Epithelial cell of esophagus (primary cell): Measurements from ENCODE around the gene CLDN7.

Source experiments
- DNase-seq: peaks from one replicate; pipeline ENCODE4 v3.0.0; 2010; ENCODE audit warnings: low read depth
- H3K4me3 ChIP-seq: 2 replicates; pipeline ENCODE4 v1.5.1; 2011; ENCODE audit warnings: mild to moderate bottlenecking, low read length, control low read depth
- CTCF ChIP-seq: IDR thresholded peaks from 2 replicates; pipeline ENCODE4 v1.5.1; 2011; ENCODE audit warnings: low read depth, mild to moderate bottlenecking, low read length, control low read depth, inconsistent platforms; ENCODE audit not compliant: insufficient read depth; ENCODE audit errors: missing control alignments

CLDN7 gene

DNA sequence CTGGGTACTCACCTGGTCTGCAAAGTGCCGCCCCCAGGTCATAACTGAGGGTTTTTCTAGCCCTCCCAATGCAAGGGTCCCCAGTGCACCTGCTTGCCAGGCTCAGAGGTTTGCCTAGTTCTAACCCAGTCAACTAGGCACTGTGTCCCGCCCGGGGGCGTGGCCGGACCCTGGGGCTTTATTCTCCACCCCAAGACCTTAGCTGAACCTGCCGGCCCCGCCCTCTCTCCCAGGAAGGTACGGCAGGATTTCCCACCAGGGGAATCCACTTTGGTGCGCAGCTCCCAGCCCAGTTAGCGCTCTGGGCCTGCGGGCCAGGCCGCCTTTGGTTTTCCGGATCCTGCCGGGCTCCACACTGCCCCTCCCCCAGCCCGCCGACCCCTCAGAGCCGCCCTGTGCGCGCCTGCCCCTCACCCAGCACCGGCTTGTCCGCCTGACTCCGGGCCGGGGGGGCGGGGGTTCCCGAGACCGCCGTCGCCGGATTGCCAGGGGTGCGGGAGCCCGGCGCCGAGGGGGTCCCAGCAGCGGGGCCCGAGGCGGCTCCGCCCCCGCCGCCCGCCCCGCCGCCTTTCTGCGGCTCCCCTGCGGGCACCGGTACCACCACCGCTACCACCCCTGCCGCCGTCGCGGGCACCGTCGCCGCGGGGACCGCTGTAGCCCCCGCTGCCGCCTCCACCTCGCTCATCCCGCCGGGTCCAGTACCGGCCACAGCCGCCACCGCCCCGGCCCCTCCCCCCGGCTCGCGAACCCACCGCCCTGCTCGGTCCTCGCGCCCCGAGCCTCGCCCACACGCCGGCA lies 31.7 kb upstream of the CLDN7 start:
- TF ChIP-seq CTCF = no peak
- DNase-seq = no peak
- H3K4me3 ChIP-seq = no peak overlapping the region

DNA sequence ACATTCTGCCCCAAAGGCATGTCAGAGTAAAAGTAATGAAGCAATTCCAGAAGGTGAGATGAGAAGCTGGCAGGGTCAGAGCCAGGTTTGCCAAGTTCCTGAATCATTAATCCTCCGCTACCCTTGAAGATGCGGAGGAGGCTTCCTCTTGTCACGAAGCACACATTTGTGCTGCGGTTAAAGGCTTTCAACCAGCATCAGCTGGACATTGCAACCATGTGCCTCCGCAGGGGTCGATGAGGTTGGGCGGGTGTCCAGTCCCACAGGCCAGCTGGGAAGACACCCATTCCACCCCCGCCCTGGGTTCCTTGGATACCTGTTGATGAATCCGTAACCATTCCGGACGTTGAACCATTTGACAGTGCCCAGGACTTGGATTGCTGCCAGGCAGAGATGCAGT lies 30.9 kb upstream of the CLDN7 start:
- TF ChIP-seq CTCF = no peak
- H3K4me3 ChIP-seq = no peak overlapping the region

GRCh38 chr17:7292729-7293128 lies 30.5 kb upstream of the CLDN7 start:
- DNase-seq = no peak
- H3K4me3 ChIP-seq = no peak overlapping the region
- TF ChIP-seq CTCF = no peak

More for the DNA sequence above, 30.9 kb upstream of the CLDN7 start:
- peak; percentile 64 for DNase-seq

DNA sequence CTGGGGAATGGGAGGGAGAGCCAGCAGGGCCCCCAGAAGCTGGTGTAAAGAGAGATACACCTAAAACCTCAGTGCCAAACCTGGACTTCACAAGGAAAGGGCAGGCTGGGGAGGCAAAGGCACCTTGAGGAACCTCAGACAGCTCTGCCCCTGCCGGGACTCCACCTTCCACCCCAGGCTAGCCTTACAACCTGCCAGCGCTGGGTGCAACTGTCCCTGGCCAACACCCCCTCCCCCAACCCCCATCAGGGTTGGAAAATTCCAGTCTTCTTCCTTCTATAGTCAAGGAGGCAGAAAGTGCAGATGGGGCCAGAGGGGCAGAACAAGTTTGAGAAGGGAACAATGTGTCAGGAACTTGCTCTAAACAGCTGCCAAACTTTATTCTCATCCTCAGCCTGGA lies 29.9 kb upstream of the CLDN7 start:
- DNase-seq = no peak
- H3K4me3 ChIP-seq = no peak overlapping the region
- TF ChIP-seq CTCF = no peak

- TF ChIP-seq CTCF = no peak
- H3K4me3 ChIP-seq = no peak overlapping the region
- DNase-seq = no peak
Observed at GRCh38 chr17:7290685-7291084, 28.4 kb upstream of the CLDN7 start.

DNA sequence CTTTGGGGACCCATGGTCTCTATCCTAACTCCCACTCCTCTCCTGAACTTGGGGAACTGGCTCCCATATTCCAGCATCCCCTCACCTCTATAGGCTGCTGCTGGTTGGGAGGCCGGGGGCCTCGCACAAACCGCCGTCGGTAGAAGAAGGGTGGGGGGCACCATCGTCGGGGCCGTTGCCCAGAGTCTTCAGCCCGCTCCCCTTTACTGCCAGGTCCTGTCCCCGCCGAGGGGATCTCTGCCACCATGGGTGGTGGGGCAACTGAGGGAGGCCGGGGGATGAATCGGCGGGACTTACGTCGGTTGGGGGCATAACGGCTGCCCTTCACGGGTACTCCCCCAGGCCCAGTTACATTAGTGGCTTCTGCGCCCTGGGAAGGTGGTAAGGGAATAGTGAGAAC lies 27.9 kb upstream of the CLDN7 start:
- no peak for DNase-seq
- TF ChIP-seq CTCF = no peak
- no peak overlapping the region for H3K4me3 ChIP-seq
